HepG2 (cell line): ENCODE results near the gene TDRD3. TPM values are rescaled to one million over a fixed set of nuclear protein-coding genes. Genes with fewer than 3 reads are reported as not detected.

Source experiments
- ATAC-seq: fragments of 200-7000 bp; cut with Tn5 transposase; 3 replicates; pipeline ENCODE4 v1.9.1; 2020; ENCODE audit warnings: mild to moderate bottlenecking, moderate library complexity
- BruUV-seq: library from RNA; stranded (reverse); fragments of 400-500 nt; replicated peaks from 2 replicates; lab custom pipeline; 2021; lab: Mats Ljungman, UMichigan
- CTCF ChIA-PET: fragments of 300-600 bp; formaldehyde crosslinking; extraction: SDS; loops from one replicate; lab custom pipeline; 2021; ENCODE audit warnings: low total read pairs, inconsistent platforms, low intra/inter-chr PET ratio; lab: Yijun Ruan, JAX
- POLR2A ChIA-PET: fragments of 350-600 bp; sonication (Branson Sonifier 250); formaldehyde crosslinking; loops from one replicate; lab custom pipeline; 2020; ENCODE audit warnings: antibody characterized with exemption, inconsistent platforms; lab: Yijun Ruan, JAX
- DNase-seq: peaks from one replicate; pipeline ENCODE4 v3.0.0-alpha.2; 2015; ENCODE audit warnings: low spot score
- FAIRE-seq: peaks from 3 replicates; lab custom pipeline; 2011; peaks lifted over from hg19 to GRCh38; lab: Jason Lieb, UNC
- H2AFZ ChIP-seq: one replicate; pipeline ENCODE4 v1.6.1; 2011; ENCODE audit warnings: low read length, inconsistent platforms
- H3K27ac ChIP-seq: fragments of 300-600 bp; 3 replicates; pipeline ENCODE4 v1.8.0; 2011; ENCODE audit warnings: mixed run types, mild to moderate bottlenecking, mixed read lengths, low read length, inconsistent platforms; ENCODE audit not compliant: insufficient read depth; ENCODE audit errors: extremely low read length
- H3K27me3 ChIP-seq, 2 experiments: fragments of 200-600 bp in 1 of 2; 2 replicates in 1 of 2; 3 replicates in 1 of 2; pipeline versions ENCODE4 v1.6.0 to v1.8.0; 2011; ENCODE audit warnings: low read length in 2 of 2, mild to moderate bottlenecking in 2 of 2, moderate library complexity in 2 of 2, inconsistent platforms in 1 of 2; ENCODE audit not compliant: insufficient read depth in 2 of 2, control insufficient read depth in 1 of 2
- H3K36me3 ChIP-seq, 2 experiments: fragments of 200-600 bp in 1 of 2; replicated peaks in 1 of 2; 2 replicates in 1 of 2; 3 replicates in 1 of 2; pipeline versions ENCODE4 v1.5.1 to v1.8.0; 2011; ENCODE audit warnings: low read length in 2 of 2, inconsistent platforms in 1 of 2; ENCODE audit not compliant: insufficient read depth in 2 of 2, control insufficient read depth in 1 of 2
- H3K4me1 ChIP-seq: 2 replicates; pipeline ENCODE4 v1.5.1; 2012; ENCODE audit warnings: low read length, inconsistent platforms; ENCODE audit not compliant: insufficient read depth
- H3K4me2 ChIP-seq: 2 replicates; pipeline ENCODE4 v1.6.0; 2011; ENCODE audit warnings: low read depth, low read length, inconsistent platforms
- H3K4me3 ChIP-seq, 3 experiments: fragments of 200-600 bp in 1 of 3; sonication (generic), shearing (Covaris generic) in 1 of 3; replicated peaks in 1 of 3; 2 replicates each; pipeline ENCODE4 v1.5.1; 2011 to 2016; ENCODE audit warnings: low read length in 3 of 3, inconsistent platforms in 2 of 3, low read depth in 2 of 3, mild to moderate bottlenecking in 2 of 3, control low read depth in 1 of 3, mixed read lengths in 1 of 3; ENCODE audit not compliant: insufficient read depth in 1 of 3
- H3K79me2 ChIP-seq: one replicate; pipeline ENCODE4 v1.6.1; 2011; ENCODE audit warnings: low read length, inconsistent platforms; ENCODE audit not compliant: insufficient read depth
- H3K9ac ChIP-seq: 2 replicates; pipeline ENCODE4 v1.6.0; 2011; ENCODE audit warnings: mild to moderate bottlenecking, low read depth, low read length, inconsistent platforms; ENCODE audit not compliant: insufficient read depth
- H3K9me3 ChIP-seq: 2 replicates; pipeline ENCODE4 v1.5.1; 2012; ENCODE audit warnings: mild to moderate bottlenecking, low read length
- H4K20me1 ChIP-seq: 2 replicates; pipeline ENCODE4 v1.6.0; 2011; ENCODE audit warnings: inconsistent platforms, mild to moderate bottlenecking, low read length, moderate library complexity; ENCODE audit not compliant: insufficient read depth
- CEBPB ChIP-seq: IDR thresholded peaks from 2 replicates; pipeline ENCODE4 v1.6.1; 2011; ENCODE audit warnings: low read depth, low read length, improper control_type of control experiment, borderline replicate concordance
- CEBPG ChIP-seq: IDR thresholded peaks from 2 replicates; pipeline ENCODE4 v1.6.1; 2016
- MBNL3 ChIP-seq: fragments of 250-450 bp; sonication (Bioruptor Pico); conservative IDR thresholded peaks from 2 replicates; pipeline ENCODE4 v1.8.0; 2022; ENCODE audit warnings: mild to moderate bottlenecking, inconsistent platforms
- RFX3 ChIP-seq: IDR thresholded peaks from 2 replicates; pipeline ENCODE4 v1.6.1; 2016; ENCODE audit warnings: missing biosample characterization, missing genetic modification reagents
- TARDBP ChIP-seq: sonication (generic); formaldehyde crosslinking; IDR thresholded peaks from 2 replicates; pipeline ENCODE4 v1.8.0; 2022; ENCODE audit warnings: mild to moderate bottlenecking, missing genetic modification reagents
- ZNF124 ChIP-seq: sonication (generic); formaldehyde crosslinking; IDR thresholded peaks from 2 replicates; pipeline ENCODE4 v1.4.0; 2020; ENCODE audit warnings: missing genetic modification reagents
- WGBS: methylation state at CpG from one replicate; pipeline ENCODE4 v1.1.6; 2017; ENCODE audit warnings: low lambda C conversion rate; 5-methylcytosine and 5-hydroxymethylcytosine counted together
- in situ Hi-C: cut with HindIII; loops from 2 replicates; pipeline ENCODE4 v1.10.0; 2017; ENCODE audit warnings: low pct_unique_long_range_greater_than_20kb; ENCODE audit not compliant: extremely low pct_ligation_motif_present
- intact Hi-C: fragments of 100-400 bp; cut with micrococcal nuclease; formaldehyde crosslinking; loops from one replicate; pipeline ENCODE4 v1.10.0; 2022; ENCODE audit not compliant: unreplicated experiment
- polyA plus RNA-seq, 8 experiments: library from polyadenylated mRNA; depleted of rRNA in 3 of 8; stranded (reverse) in 7 of 8; unstranded in 1 of 8; fragments of >200 nt; fragmentation: Illumina TruSeq in 4 of 8; extraction: Trizol in 4 of 8; gene quantifications; 2 replicates each; pipeline versions ENCODE4 v1.2.1 to v1.2.3, GENCODE V29; 2011 to 2016; ENCODE audit warnings: low read depth in 4 of 8, missing spikeins in 1 of 8, mixed read lengths in 1 of 8; ENCODE audit not compliant: insufficient read depth in 1 of 8
- total RNA-seq, 5 experiments: library from RNA; depleted of rRNA; stranded (reverse); fragments of >200 nt; fragmentation: Illumina TruSeq; extraction: Trizol; gene quantifications; 2 replicates each; pipeline ENCODE4 v1.2.3, GENCODE V29; 2016; ENCODE audit warnings: low read depth in 1 of 5

The TDRD3 gene
- total and polyA plus RNA-seq, 2 of the 13 experiments (the other 11 are each of a cell fraction or from before 2014, with no cell fraction given) = 4.7 to 11.8 TPM

DNA sequence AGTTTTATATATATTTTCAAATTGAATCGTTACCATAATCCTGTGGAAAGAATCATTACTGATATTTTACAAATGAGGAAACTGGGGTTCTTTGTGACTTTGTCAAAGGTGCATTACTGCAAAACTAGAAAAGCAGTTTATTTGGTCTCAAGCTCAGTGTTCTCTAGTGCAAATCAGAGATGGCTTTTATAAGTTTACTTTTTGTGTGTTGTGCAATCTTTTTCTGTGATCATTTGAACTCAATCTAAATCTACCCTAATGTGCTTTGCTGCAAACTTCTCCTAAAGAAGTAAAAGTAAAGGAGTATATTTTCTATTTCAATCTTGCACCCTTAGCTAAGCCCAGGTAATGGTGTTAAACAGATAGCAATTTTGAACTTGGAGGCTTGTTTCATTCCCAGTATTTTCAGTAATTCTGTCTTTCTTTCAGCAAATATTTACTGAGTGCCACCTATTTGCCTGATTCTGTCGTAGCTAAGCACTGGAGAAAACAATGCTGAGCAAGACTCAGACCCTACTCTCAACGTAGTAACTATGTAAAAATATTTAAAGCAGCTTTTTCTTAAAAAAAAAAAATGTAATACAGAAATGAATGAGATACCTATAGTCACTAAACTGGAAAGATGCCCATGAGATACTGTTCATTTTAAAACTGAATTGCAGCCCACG lies 124.0 kb downstream of the TDRD3 start:
- in situ Hi-C loops (no loop called here), intact Hi-C loops (no loop called here)
- WGBS = 59% methylated on average over 4 of the region's 4 CpGs
- Histone ChIP-seq H3K9ac (no peak overlapping the region), H2AFZ (no peak overlapping the region), H3K27me3 (no peaks in the 10 kb centered on the region), H3K4me3 (no peak overlapping the region), H3K27ac (peak overlapping the region; percentile 27), H3K9me3 (no peaks in the 10 kb centered on the region), H3K79me2 (no peaks in the 10 kb centered on the region), H4K20me1 (no peaks in the 10 kb centered on the region), H3K4me2 (no peak overlapping the region), H3K4me1 (peaks cover 13% of the 10 kb centered on the region), H3K36me3 (no peaks in the 10 kb centered on the region)
- ChIA-PET CTCF (no interaction called here), POLR2A (no interaction called here)
- ATAC-seq = peak; percentile 43; the same call in 2 of the 3 replicates
- TF ChIP-seq CEBPG (CRISPR knock-in tag) (peak; percentile 44), RFX3 (CRISPR knock-in tag) (no peak), CEBPB (peak; percentile 81)
- DNase-seq = no peak
- no peak for FAIRE-seq
- BruUV-seq = no TSS peak

DNA sequence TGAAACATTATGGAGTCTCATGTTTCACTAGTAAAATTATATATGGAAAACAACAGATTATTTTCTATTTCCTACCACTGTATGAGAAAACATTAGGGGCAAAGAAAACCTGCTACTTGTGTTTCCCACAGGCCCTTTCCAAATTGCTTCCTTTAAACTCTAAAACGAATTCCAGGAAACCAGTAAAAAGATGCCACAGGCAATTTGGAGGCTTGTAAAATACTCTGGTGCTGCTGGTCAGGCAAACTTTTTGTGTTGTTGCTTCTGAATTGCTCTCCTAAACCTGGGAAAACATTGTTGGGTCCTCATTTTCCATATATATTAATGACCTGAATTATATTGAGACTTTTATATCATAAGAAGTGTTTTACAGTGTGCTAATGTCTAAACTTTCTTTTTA lies 141.5 kb downstream of the TDRD3 start:
- 58% methylated on average over 1 of the region's 1 CpG for WGBS
- Histone ChIP-seq H3K36me3 (no peaks in the 10 kb centered on the region), H4K20me1 (no peaks in the 10 kb centered on the region), H3K9ac (no peak overlapping the region), H3K4me3 (no peak overlapping the region), H3K9me3 (no peaks in the 10 kb centered on the region), H3K79me2 (no peaks in the 10 kb centered on the region), H3K4me1 (no peaks in the 10 kb centered on the region), H3K27ac (no peak overlapping the region), H3K4me2 (no peak overlapping the region), H3K27me3 (no peaks in the 10 kb centered on the region), H2AFZ (no peak overlapping the region)
- FAIRE-seq = no peak
- no peak for ATAC-seq
- DNase-seq = no peak
- intact Hi-C loops (no loop called here), in situ Hi-C loops (no loop called here)
- BruUV-seq = no TSS peak
- POLR2A ChIA-PET = no interaction called here
- TF ChIP-seq ZNF124 (CRISPR knock-in tag) (no peak), MBNL3 (CRISPR knock-in tag) (no peak), TARDBP (CRISPR knock-in tag) (no peak)
- CTCF ChIA-PET = no interaction called here
